Stimulated activated CD4-positive, alpha-beta T cell treated with anti-CD3 and anti-CD28 coated beads, TNF-alpha, amount 100 ng/mL, for 4 hours (primary cell): ENCODE data around the gene ADAT3.
A peak's percentile ranks its signal among the peaks of the same experiment; 100 is the strongest.

Experiments
- DNase-seq, 3 experiments: peaks; one replicate each; pipeline ENCODE4 v3.0.0-alpha.2; 2020; ENCODE audit warnings: low read depth in 3 of 3

ADAT3 gene

GRCh38 chr19:1936916-1937610, 31.9 kb downstream of the ADAT3 start:
- no peak for DNase-seq

GRCh38 chr19:1938071-1938470, 32.9 kb downstream of the ADAT3 start:
- no peak for DNase-seq

- peak in 1 of 3 experiments; percentile 20 for DNase-seq
Measured at GRCh38 chr19:1941146-1942077, 36.2 kb downstream of the ADAT3 start, which contains the start of gene CSNK1G2. TSS of gene CSNK1G2 (plus strand) at chr19:1941172. CDS start at chr19:1969773, 28,601 bp downstream.

DNA sequence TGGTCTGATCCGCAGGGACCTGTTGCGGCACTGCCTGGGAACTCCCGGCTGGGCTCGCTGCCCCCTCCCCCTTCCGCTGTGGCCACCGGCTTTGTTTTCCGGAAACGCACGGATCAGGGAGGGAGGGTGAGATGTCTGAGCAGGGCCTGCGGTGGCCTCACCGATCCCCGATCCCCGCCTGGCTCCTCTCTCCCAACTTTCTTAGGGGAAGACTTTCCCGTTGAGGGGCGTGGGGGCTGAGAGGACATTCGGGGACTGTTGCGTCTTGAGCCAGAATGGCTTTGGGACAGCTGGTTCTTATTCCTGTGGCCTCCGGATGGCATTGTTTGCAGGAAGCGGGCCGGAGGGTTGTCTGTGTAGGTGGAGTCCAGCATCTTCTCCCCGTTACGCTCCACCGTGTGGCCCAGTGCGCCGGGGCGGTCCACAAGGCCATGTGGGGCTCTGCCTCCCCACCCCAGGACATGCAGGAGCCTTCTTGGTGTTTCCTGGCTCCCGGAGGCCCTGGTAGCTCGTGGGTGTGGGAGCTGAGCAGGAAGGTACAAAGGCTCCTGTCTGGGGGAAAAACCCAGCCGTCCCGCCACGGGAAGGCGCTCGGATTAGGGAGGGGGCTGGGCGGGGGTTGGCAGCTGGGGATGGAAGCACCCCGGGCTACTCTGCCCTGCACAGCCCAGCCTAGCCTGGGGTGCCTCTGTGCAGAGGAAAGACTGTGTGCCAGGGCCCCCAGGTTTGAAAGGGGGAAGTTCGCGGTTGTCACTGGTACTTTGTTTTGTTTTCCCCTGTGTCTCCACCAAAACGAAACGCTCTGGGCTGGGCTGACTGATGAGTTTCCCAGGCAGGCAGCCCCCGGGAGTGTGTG, 37.1 kb downstream of the ADAT3 start:
- peak; percentile 38 to 63 (median 44) for DNase-seq

DNA sequence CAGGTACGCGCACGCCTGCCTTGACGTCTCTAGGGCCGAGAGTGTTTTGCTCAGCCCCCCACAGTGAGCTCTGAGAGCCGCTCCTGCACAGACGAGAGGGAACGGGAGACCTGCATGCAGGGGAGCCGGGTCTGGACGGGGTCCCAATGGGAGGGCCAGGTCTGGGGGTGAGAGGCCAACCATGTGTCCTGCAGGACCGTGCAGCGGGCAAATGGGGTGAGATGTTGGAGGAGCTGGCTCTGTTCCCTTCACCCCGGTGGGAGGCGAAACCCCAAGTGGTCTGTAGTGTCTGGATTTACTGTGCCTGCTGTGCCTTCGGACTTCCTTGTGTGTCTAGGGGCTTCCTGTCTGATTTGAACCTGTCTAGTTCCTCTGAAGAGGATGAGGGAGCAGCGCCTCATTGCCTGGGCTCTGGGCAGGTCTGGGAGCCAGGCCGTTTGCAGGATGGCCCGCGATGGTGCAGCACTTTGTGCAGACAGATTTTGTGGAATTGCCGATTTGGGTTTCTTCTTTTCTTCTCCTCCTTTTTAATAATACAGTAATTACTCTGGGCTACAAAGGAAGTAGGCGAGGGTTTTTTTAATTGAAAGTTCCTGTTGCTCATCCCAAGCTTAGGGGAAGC, 37.8 kb downstream of the ADAT3 start:
- no peak for DNase-seq

DNA sequence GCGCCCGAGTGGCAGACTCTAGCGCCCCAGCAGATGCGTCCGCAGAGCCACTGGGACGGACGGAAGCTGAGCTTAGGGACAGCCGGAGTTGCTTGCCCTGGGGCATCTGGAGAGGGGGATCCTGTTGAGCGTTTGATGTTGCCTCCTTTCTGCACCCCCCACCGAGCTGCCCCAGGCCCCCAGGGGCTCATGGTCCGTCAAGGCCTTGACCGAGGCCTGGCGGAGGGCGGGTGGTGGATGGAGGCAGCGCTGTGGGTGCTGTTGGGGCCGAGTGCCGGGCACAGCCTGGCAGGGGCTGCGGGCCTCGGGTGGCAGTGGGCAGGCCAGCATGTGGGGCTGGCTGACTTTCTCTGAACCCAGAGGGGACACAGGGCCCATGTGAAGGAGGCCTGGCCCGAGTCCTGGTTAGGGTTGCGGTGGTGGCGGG, 38.5 kb downstream of the ADAT3 start:
- DNase-seq, result no peak

GRCh38 chr19:1944088-1944915, 39.1 kb downstream of the ADAT3 start:
- DNase-seq, result no peak

DNA sequence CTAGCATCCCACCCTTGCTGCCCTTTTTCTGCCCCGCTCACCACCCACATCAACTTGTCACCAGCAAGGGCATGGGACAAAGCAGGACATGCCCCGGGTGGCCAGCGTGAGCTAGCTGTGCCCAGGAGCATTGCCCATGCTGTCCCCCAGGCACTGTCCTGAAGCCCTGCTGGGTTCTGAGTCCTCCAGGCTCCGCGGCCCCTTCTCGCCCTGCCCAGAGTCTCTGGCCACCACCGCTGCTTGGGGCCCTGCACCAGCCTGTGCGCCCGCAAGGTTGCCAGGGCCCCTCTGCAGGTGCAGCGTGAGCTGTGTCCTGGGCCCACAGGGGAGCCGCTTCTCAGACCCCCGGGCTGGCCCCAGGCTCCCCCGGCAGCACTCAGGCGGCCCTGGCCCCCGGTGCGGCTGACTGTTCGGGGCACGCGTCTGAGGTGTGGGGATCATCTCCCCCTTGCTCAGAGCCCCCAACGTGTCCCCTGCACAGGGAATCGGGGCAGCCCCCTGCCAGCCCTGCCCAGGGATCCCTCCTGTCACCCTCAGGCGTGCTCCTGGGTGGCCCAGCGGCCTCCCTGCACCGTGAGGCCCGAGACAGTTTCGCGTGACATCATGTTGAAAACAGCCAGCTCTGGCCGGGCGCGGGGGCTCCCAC, 39.8 kb downstream of the ADAT3 start:
- no peak for DNase-seq

- DNase-seq, result no peak
Measured at GRCh38 chr19:1945899-1946298, 40.7 kb downstream of the ADAT3 start.

DNA sequence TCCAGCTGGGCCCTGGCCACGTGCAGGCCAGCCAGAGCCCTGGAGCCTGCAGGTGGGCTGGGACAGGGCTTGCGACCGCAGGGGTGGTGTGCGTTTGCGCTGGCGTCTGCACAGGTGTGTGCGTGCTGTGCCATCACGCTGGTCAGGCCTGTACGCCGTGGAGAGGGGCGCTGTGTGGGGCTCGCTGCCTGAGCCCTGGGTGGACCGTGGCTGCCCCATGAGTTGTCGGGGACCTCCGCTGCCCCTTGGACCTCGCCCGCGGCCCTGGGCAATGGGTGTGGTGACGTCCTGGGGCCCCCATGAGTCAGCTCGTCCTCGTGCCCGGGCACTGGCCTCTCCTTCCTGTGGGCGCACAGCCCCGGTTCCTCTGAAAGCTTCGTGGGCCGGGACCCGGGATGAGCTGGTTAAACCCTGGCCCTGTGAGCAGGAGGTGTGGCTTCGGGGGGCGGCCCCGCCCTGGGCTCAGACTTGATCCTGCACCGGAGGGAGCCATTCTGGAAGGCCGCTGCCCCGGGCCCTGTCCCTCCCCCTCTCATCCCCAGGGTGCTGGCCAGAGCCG, 42.5 kb downstream of the ADAT3 start:
- no peak for DNase-seq

DNA sequence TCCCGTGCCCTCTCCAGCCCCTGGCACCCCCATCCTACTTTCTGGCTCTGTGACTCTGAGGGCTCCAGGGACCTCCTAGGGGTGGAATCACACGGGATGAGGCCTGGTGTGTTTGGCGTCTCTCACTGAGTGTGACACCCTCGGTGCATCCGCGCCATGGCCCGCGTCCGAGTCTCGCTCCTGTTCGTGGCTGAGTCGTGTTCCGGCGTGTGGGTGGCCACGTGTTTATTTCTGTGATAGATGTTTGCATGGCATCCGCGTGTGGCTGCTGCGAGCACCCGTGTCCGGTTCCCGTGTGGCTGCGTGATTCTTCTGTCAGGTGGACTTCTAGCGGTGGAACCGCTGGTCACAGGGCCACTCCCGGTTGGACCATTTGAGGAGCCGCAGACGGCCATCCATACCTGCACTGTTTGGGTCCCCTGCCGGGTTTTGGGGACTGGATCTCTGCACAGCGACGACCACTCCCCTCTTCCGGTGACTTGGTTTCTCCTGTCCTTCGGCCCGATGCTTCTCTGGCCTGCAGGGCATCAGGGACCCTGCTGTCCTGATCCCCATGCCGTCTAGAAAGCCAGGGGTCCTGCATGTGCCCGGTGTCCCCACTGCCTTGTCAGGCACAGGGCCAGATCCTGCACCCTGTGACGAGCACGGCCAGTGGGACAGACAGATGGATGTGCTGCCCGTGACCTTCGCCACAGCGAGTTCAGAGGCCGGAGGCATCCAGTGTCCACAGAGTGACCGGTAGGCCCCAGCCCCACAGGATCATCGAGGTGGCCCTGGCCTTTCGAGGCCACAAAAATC, 44.3 kb downstream of the ADAT3 start:
- DNase-seq, result no peak

DNA sequence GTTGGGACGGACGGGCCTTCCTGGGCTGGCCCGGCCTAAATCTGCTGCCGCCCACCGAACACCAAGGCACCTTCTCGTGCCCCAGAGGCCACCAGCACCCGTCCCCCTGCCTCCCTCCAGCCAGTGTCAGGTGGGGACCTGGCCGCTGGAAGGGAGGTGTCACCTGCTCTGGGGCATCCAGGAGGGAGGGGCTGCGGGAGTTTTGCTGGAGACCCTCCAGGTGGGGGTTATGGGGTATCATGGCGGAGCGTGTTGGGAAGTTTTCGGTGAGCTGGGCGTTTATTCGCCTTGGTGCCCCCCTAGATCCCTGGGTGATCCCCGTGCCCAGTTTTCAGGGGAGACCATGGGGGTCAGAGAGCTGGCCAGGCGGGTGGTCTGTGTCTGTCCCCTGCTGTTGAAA, 45.4 kb downstream of the ADAT3 start:
- DNase-seq, result no peak

GRCh38 chr19:1952635-1953034, 47.4 kb downstream of the ADAT3 start:
- DNase-seq, result no peak

- no peak for DNase-seq
Measured at GRCh38 chr19:1953037-1953436, 47.8 kb downstream of the ADAT3 start.

GRCh38 chr19:1953441-1954094, 48.4 kb downstream of the ADAT3 start:
- no peak for DNase-seq

- no peak for DNase-seq
Measured at GRCh38 chr19:1954532-1954933, 49.3 kb downstream of the ADAT3 start.

DNA sequence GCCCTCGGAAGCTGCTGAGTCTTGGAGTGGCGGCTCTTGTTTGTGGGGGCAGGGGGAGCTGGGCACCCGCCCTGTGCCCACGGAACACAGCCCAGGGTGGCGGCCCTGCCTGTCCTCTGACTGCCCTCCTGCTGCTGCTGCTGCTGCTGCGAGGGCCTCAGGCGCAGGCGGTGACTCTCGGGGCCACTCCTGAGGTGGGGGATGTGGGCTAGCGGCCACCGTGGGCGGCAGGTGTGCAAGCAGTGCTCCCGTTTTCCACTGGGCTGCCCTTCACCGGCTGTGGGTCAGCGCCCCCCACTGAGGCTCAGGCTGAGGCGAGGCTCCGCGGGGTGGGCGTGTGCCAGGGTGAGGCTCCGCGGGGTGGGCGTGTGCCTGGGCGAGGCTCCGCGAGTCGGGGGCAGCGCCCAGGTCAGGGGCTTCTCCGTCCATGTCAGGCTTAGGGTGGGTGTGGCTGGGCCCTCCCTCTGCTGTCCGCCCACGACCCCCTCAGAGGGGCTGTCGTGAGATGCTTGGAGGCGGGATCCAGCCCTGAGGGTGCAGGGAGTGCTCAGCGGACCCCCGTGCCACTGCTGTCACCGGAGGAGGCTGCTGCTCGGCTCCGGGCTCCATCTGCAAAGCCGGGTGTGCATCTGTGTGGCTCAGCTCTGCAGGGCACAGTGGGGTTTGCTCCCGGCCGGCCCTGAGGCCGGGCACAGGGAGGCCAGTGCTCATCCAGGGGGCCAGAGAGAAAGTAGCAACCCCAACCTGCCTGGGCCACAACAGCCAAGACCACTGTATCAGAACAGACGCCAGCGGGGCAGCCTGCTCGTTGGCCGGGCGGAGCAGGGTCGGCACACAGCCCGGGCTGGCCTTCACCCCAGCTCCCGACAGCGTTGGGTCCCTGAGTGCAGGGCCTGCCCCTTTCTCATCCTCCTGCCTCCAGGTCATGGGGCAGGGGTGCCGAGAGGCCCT, 50.2 kb downstream of the ADAT3 start:
- DNase-seq, result no peak
